ENCODE data around the gene LST1. TPM values are rescaled to one million over a fixed set of nuclear protein-coding genes. Genes with fewer than 3 reads are reported as not detected.

LST1 gene
- total RNA-seq, 1 experiment from 2014 or later, result 1.6 TPM

- ChIA-PET CTCF (interaction anchor here (1.0 kb wide), 1 partner anchor 17 kb away, joined by 3 read pairs; no protein-coding TSS in a partner anchor), POLR2A (ENCODE audit: unreplicated experiment) (interaction anchor here (0.6 to 1.2 kb wide), 2 partner anchors 28 to 219 kb away, joined by 4 to 7 read pairs; no protein-coding TSS in a partner anchor)
- no TSS peak for BruUV-seq (replicated peaks)
- Histone ChIP-seq H3K9me2 (ENCODE audit: insufficient read depth) (no peaks in the 10 kb centered on the region), H3F3A (ENCODE audit: insufficient read depth, low read depth) (peaks cover 5% of the 10 kb centered on the region; the same call in 1 of the 2 replicates), H3K27me3 (ENCODE audit: insufficient read depth, low read depth) (no peaks in the 10 kb centered on the region), H4K20me1 (ENCODE audit: insufficient read depth) (no peaks in the 10 kb centered on the region), H3K36me3 (ENCODE audit: low read depth) (no peaks in the 10 kb centered on the region), H3K79me2 (ENCODE audit: low read depth) (no peaks in the 10 kb centered on the region), H3K9me3 (ENCODE audit: insufficient read depth, low read depth) (no peaks in the 10 kb centered on the region), H3K4me2 (peak within 1 kb of the TSS; percentile 91), H3K4me1 (replicated peaks; ENCODE audit: insufficient read depth) (0 out of 2 replicates have a peak, but pooled peaks cover 5% of the 10 kb centered on the region), H3K27ac (no peak within 1 kb of the TSS), H3K4me3 (peak within 1 kb of the TSS; percentile 71), H2AFZ (peak within 1 kb of the TSS; percentile 99)
- intact Hi-C loops (cut with micrococcal nuclease; ENCODE audit: unreplicated experiment), result no loop called here
- TF ChIP-seq, protein P1, sequence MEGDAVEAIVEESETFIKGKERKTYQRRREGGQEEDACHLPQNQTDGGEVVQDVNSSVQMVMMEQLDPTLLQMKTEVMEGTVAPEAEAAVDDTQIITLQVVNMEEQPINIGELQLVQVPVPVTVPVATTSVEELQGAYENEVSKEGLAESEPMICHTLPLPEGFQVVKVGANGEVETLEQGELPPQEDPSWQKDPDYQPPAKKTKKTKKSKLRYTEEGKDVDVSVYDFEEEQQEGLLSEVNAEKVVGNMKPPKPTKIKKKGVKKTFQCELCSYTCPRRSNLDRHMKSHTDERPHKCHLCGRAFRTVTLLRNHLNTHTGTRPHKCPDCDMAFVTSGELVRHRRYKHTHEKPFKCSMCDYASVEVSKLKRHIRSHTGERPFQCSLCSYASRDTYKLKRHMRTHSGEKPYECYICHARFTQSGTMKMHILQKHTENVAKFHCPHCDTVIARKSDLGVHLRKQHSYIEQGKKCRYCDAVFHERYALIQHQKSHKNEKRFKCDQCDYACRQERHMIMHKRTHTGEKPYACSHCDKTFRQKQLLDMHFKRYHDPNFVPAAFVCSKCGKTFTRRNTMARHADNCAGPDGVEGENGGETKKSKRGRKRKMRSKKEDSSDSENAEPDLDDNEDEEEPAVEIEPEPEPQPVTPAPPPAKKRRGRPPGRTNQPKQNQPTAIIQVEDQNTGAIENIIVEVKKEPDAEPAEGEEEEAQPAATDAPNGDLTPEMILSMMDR (conservative IDR thresholded peaks at IDR 0.05), result no peak
- TF ChIP-seq EZH2 (IDR thresholded peaks at IDR 0.05; ENCODE audit: low read depth), result no peak
- no peak for DNase-seq
These were observed 3.8 kb upstream of the LST1 start, which contains the start of gene LTB for GRCh38 chr6:31582230-31582643. LTB (minus strand) TSS chr6:31582424; CDS start chr6:31582417, 7 bp downstream.

DNA sequence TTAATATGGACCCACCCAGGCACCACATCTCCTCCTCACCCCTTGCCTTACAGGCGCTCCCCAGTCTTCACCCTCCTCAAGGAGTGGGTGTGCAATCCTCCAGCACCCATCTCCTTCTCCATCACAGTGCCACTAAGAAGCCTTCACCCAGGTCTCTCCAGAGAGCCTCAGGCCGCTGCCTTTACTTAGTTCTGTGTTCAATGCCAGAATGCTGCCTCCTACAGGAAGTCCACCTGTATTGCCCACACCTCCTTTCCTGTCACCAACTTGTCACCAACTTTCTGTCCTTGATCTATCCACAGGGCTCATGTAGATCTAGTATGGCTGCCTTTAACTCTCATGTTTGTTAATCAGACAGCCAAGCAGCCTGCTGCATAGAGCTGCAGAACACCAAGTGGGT, 586 bp upstream of the LST1 start:
- Histone ChIP-seq H3K4me2 (no peak overlapping the region), H3F3A (ENCODE audit: insufficient read depth, low read depth) (no peaks in the 10 kb centered on the region), H3K36me3 (ENCODE audit: low read depth) (no peaks in the 10 kb centered on the region), H3K4me3 (no peak overlapping the region), H3K79me2 (ENCODE audit: low read depth) (no peaks in the 10 kb centered on the region), H3K27me3 (ENCODE audit: insufficient read depth, low read depth) (no peaks in the 10 kb centered on the region), H3K27ac (no peak overlapping the region), H2AFZ (no peak overlapping the region), H4K20me1 (ENCODE audit: insufficient read depth) (no peaks in the 10 kb centered on the region), H3K9me3 (ENCODE audit: insufficient read depth, low read depth) (no peaks in the 10 kb centered on the region), H3K9me2 (ENCODE audit: insufficient read depth) (no peaks in the 10 kb centered on the region), H3K4me1 (replicated peaks; ENCODE audit: insufficient read depth) (no peaks in the 10 kb centered on the region)
- POLR2A ChIA-PET (ENCODE audit: unreplicated experiment), result no interaction called here
- no TSS peak for BruUV-seq (replicated peaks)
- intact Hi-C loops (cut with micrococcal nuclease; ENCODE audit: unreplicated experiment), result no loop called here
- DNase-seq, result no peak
- CTCF ChIA-PET, result no interaction called here
- TF ChIP-seq, protein P1 (conservative IDR thresholded peaks at IDR 0.05), result peak; percentile 60
- no peak for TF ChIP-seq EZH2 (IDR thresholded peaks at IDR 0.05; ENCODE audit: low read depth)

DNA sequence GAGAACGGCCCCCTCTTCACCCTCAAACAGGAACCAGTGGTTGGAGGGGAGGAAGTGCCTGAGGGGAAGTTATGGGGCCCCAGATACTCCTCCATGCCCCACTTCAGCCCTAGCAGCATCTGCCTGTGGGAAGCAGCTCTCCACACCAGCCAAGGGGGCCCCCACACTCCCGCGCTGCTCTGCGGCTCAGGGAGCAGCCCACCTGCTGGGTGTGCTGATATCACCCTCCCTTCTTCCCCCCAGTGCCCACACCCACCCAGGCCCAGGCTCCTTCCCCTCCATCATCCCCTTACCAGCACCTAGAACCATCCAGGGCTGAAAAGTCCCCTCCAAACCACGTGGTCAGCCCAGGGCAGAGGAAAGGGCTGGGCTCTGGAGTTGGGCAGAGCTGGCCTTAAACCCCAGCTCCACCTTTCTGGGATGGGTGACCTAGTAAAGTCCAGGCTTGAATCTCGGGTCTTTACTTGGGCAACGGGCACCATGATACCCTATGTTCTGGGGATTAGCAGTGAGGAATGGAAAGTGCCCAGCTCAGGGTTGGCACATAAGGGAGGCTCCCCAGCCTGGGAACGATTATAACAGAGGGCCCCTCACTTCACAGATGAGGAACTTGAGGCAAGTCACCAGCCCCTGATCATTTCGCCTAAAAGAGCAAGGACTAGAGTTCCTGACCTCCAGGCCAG, 663 bp downstream of the LST1 start:
- no peak for TF ChIP-seq EZH2 (IDR thresholded peaks at IDR 0.05; ENCODE audit: low read depth)
- TF ChIP-seq, protein P1 (conservative IDR thresholded peaks at IDR 0.05), result no peak
- POLR2A ChIA-PET (ENCODE audit: unreplicated experiment), result interaction anchor here (0.6 kb wide), 1 partner anchor 500 kb away, joined by 7 read pairs; no protein-coding TSS in a partner anchor

More for the DNA sequence above, 663 bp downstream of the LST1 start:
- H3K4me2 ChIP-seq, result no peak overlapping the region
- H3K9me3 ChIP-seq (ENCODE audit: insufficient read depth, low read depth), result no peaks in the 10 kb centered on the region
- H4K20me1 ChIP-seq (ENCODE audit: insufficient read depth), result no peaks in the 10 kb centered on the region
- no peaks in the 10 kb centered on the region for H3K9me2 ChIP-seq (ENCODE audit: insufficient read depth)
- no peak overlapping the region for H2AFZ ChIP-seq
- CTCF ChIA-PET, result interaction anchor here (1.1 kb wide), 1 partner anchor 12 kb away, joined by 3 read pairs; no protein-coding TSS in a partner anchor
- no peaks in the 10 kb centered on the region for H3K79me2 ChIP-seq (ENCODE audit: low read depth)
- intact Hi-C loops (cut with micrococcal nuclease; ENCODE audit: unreplicated experiment), result no loop called here
- H3K4me1 ChIP-seq (replicated peaks; ENCODE audit: insufficient read depth), result no peaks in the 10 kb centered on the region
- H3F3A ChIP-seq (ENCODE audit: insufficient read depth, low read depth), result no peaks in the 10 kb centered on the region
- no peak overlapping the region for H3K27ac ChIP-seq
- H3K36me3 ChIP-seq (ENCODE audit: low read depth), result no peaks in the 10 kb centered on the region
- BruUV-seq (replicated peaks), result no TSS peak
- no peak overlapping the region for H3K4me3 ChIP-seq
- H3K27me3 ChIP-seq (ENCODE audit: insufficient read depth, low read depth), result no peaks in the 10 kb centered on the region
- DNase-seq, result no peak

All from PC-9 (cell line).